HG02970 (cell line): ENCODE measurements around the gene SNAPIN.

Experiments used
- ATAC-seq: cut with Tn5 transposase; IDR thresholded peaks from one replicate; pipeline ENCODE4 v1.9.1; 2021; ENCODE audit warnings: mild to moderate bottlenecking, moderate library complexity, moderate number of reproducible peaks; ENCODE audit not compliant: unreplicated experiment, low FRiP score

SNAPIN gene

DNA sequence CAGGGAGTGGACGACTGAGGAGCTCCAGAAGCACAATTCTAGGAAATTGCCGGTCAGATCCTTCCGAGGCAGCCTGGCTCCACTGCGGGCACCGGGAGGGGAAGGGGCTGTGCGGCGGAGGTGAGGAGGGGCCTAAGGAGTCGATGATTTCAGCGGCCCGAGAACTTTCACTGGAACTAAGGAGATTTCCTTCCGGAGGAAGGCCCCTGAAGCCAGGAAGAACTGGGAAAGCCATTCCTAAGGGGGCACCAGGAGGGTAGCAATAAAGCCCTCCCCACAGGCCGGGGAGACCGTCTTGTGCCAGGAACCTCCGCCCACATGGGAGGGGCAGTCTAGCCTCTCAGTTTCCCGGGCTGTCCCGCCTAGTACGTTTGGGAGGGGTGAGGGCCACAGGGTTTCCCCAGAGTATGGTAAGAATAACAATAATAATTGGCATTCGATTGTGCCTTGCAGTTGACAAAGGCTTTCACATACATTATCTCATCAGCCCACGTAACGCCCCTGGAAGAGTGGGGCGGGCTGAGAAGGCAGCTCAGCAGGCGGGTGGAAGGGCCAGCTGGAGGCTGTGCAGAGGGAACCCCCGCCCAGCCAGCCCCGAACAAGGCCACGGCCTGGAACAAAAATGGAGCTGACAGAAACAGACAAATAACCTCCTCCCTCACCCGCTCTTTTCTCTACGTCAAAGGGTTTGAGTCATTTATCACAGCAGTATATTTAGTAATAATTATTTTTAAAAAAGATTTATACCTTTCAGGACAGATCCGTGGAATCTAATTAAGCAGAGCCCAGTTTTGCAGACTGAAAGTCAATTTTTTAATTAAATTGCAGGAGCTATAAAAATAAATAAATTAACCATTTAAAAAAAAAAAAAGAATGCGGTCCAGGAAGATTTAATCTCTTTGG, 39.8 kb downstream of the SNAPIN start:
- ATAC-seq, result no peak

DNA sequence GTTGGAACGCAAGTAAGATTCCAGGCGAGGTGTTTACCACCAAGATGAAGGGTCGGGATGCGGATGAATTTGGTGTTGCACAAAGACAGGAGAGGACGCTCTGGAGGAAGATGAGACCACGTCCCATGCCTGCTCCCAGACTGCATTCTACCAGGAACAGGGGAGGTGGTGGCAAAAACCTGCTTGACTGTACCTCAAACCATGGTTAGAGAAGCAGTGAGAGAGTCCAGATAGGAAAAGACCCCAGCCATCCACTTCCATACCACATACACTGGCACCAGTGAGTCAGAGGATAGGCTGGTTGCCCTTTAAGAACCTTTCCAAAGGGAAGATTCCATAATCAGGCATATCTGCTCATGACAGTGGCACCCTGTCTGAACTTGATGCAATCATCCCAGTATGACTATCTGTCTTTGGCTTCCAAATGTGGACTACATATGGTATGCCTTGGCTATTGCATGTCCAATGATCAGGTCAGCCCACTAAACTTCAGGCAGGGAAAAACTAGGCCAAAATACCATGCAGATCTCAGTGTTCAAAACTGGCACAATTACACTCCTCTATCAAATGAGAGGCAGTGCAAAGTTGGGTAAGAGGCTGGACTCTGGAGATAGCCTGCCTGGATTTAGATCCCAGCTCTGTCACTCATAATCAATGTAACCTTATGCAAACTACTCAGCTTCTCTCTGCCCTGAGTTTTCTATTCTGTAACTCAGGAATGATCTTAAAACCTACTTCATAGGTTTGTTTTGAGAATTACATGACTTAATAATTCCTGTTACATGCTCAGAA, 40.6 kb downstream of the SNAPIN start:
- no peak for ATAC-seq

DNA sequence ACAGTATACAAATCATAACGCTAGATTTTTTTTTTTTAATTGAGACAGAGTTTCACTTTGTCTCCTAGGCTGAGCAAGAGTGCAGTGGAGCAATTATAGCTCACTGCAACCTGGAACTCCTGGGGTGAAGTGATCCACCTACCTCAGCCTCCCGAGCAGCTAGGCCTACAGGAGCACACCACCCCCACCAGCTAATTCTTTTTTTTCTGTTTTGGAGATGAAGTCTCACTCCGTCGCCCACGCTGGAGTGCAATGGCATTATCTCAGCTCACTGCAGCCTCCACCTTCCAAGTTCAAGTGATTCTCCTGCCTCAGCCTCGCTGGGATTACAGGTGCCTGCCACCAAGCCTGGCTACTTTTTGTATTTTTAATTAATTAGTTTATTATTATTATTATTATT, 41.3 kb downstream of the SNAPIN start:
- no peak for ATAC-seq

DNA sequence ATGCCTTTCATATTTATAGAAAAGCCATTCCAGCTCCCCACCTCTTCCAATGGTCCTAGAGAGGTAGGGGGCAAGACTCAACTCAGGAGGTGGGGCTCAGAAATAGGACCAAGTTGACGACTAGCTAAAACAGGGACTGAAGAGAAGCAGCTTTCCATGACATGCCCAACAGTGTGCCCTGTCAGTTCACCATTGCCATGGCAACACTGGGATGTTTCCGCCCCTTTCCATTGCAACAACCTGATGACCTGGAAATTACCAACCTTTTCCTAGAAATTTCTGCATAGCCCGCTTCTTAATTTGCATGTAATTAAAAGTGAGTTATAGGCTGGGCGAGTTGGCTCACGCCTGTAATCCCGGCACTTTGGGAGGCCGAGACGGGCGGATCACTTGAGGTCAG, 47.0 kb downstream of the SNAPIN start:
- ATAC-seq, result no peak

GRCh38 chr1:153711026-153711425, 52.5 kb downstream of the SNAPIN start:
- ATAC-seq, result no peak
